GM12878 (cell line): ENCODE measurements around the gene SH3D19.

Source experiments
- ATF7 ChIP-seq: fragments of 450-650 bp; IDR thresholded peaks from 2 replicates; pipeline ENCODE4 v1.6.1; 2016; ENCODE audit warnings: low read depth, mild to moderate bottlenecking
- CBX5 ChIP-seq: sonication (generic); IDR thresholded peaks from 2 replicates; pipeline ENCODE4 v1.6.1; 2016; ENCODE audit warnings: low read depth, moderate library complexity, mild to moderate bottlenecking, inconsistent platforms
- SIX5 ChIP-seq: IDR thresholded peaks from 2 replicates; pipeline ENCODE4 v1.6.1; 2011; ENCODE audit warnings: mild to moderate bottlenecking, low read depth, low read length, moderate library complexity; ENCODE audit not compliant: severe bottlenecking
- SMAD5 ChIP-seq: IDR thresholded peaks from 2 replicates; pipeline ENCODE4 v1.6.1; 2016; ENCODE audit warnings: antibody characterized with exemption, low read depth
- SREBF1 ChIP-seq: IDR thresholded peaks from 2 replicates; pipeline ENCODE4 v1.6.1; 2012; ENCODE audit warnings: mild to moderate bottlenecking, low read length
- TBL1XR1 ChIP-seq: IDR thresholded peaks from 2 replicates; pipeline ENCODE4 v1.6.1; 2012; ENCODE audit warnings: low read depth, low read length, improper control_type of control experiment
- TF ChIP-seq, protein P1 (sequence below): IDR thresholded peaks from 2 replicates; pipeline ENCODE4 v1.6.1; 2012; ENCODE audit warnings: low read depth, low read length, improper control_type of control experiment

DNA sequence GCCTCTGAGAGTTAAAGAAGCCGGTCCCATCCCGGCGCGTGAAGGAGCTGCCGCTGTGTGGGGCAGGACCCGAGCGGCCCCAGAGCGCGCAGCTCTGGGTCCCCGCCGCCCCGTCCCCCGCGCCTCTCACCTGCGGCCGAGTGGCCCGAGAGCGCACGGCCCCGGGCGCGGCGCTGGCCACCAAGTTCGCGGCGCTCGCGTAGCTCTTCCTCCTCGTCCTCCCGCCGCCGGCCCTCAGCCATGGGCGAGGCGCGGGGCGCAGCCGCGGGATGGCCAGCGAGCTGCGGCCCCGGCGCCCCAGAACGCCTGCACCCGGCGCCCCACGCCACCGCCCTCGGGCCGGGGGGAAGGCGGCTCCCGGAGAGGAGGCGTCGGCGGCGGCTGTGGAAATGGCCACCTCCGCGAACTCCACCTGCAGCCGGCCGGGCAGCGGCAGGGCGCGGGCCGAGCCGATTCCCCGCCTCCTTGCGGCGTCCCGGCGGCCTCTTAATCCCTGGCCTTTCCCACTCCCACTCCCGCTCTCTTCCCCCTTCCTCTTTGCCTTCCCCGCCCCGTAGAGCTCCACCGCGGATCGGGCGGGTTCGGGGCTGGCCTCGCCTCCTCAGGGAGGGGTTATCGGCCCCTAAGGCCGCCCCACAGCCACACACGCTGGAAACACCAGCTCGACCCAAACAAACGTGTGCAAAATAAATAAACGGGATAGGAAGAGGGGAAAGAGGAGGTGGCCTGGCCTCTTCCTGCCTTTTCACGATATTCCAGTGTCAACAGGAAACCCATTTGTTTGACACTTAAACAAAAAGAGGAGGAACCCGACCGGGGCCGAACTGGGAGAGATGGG lies at the start of gene SH3D19:
- no peak for TF ChIP-seq SMAD5
- no peak for TF ChIP-seq ATF7
- TF ChIP-seq TBL1XR1: no peak
- no peak for TF ChIP-seq CBX5
- TF ChIP-seq, protein P1, sequence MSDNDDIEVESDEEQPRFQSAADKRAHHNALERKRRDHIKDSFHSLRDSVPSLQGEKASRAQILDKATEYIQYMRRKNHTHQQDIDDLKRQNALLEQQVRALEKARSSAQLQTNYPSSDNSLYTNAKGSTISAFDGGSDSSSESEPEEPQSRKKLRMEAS: no peak
- no peak for TF ChIP-seq SREBF1
- no peak for TF ChIP-seq SIX5
